H1 (cell line): Measurements from ENCODE around the gene BARHL1. TPM values are rescaled to one million over a fixed set of nuclear protein-coding genes. Genes with fewer than 3 reads are reported as not detected.

Source experiments
- CTCF ChIA-PET: fragments of 300-600 bp; sonication (Branson Sonifier 250); formaldehyde crosslinking; loops from one replicate; lab custom pipeline; 2021; ENCODE audit not compliant: partially characterized antibody; lab: Charles Lee
- POLR2A ChIA-PET: fragments of 300-600 bp; sonication (Branson Sonifier 250); formaldehyde crosslinking; loops from one replicate; lab custom pipeline; 2021; ENCODE audit warnings: inconsistent platforms; ENCODE audit not compliant: partially characterized antibody; lab: Charles Lee
- DNase-seq, 2 experiments: peaks; one replicate each; pipeline versions ENCODE4 v3.0.0 to v3.0.0-alpha.2; 2010 to 2022; ENCODE audit warnings: low spot score in 2 of 2, low read depth in 1 of 2, mixed read lengths in 1 of 2
- FAIRE-seq: peaks from 2 replicates; lab custom pipeline; 2011; peaks lifted over from hg19 to GRCh38; lab: Jason Lieb, UNC
- H2AFZ ChIP-seq: 2 replicates; pipeline ENCODE4 v1.8.1; 2012; ENCODE audit warnings: low read length, inconsistent platforms
- H2AK5ac ChIP-seq: 2 replicates; pipeline ENCODE4 v1.6.1; 2013; ENCODE audit warnings: low read depth, low read length
- H2BK120ac ChIP-seq: replicated peaks from 2 replicates; pipeline ENCODE3; 2013; ENCODE audit warnings: low read depth, low read length, inconsistent platforms
- H2BK12ac ChIP-seq: 2 replicates; pipeline ENCODE4 v1.6.1; 2013; ENCODE audit warnings: low read depth, low read length
- H2BK15ac ChIP-seq: 2 replicates; pipeline ENCODE4 v1.6.1; 2013; ENCODE audit warnings: low read length
- H2BK20ac ChIP-seq: 2 replicates; pipeline ENCODE4 v1.6.1; 2013; ENCODE audit warnings: low read length
- H2BK5ac ChIP-seq: 2 replicates; pipeline ENCODE4 v1.6.1; 2013; ENCODE audit warnings: low read depth, low read length
- H3K14ac ChIP-seq: 2 replicates; pipeline ENCODE4 v1.6.1; 2013; ENCODE audit warnings: inconsistent platforms; ENCODE audit not compliant: insufficient read length
- H3K18ac ChIP-seq: 2 replicates; pipeline ENCODE4 v1.6.1; 2013; ENCODE audit warnings: low read length; ENCODE audit errors: extremely low read depth
- H3K23ac ChIP-seq: 2 replicates; pipeline ENCODE4 v1.6.1; 2013; ENCODE audit warnings: inconsistent platforms; ENCODE audit not compliant: insufficient read length
- H3K23me2 ChIP-seq: 2 replicates; pipeline ENCODE4 v1.6.1; 2013; ENCODE audit warnings: low read depth, low read length
- H3K27ac ChIP-seq: 2 replicates; pipeline ENCODE4 v1.6.1; 2011; ENCODE audit warnings: low read depth, low read length, inconsistent platforms
- H3K27me3 ChIP-seq, 4 experiments: replicated peaks in 1 of 4; 1 replicate in 1 of 4; 2 replicates in 3 of 4; pipeline versions ENCODE4 v1.6.1 to v1.8.1; 2011 to 2013; ENCODE audit warnings: low read length in 3 of 4, mild to moderate bottlenecking in 3 of 4, inconsistent platforms in 2 of 4, mixed read lengths in 2 of 4, moderate library complexity in 1 of 4; ENCODE audit not compliant: control insufficient read depth in 3 of 4, insufficient read depth in 3 of 4; ENCODE audit errors: extremely low read depth in 1 of 4
- H3K36me3 ChIP-seq, 4 experiments: 2 replicates each; pipeline versions ENCODE4 v1.6.1 to v1.8.1; 2011 to 2013; ENCODE audit warnings: mild to moderate bottlenecking in 4 of 4, low read length in 3 of 4, moderate library complexity in 2 of 4, control low read depth in 1 of 4, inconsistent platforms in 1 of 4; ENCODE audit not compliant: insufficient read depth in 4 of 4, control insufficient read depth in 2 of 4
- H3K4ac ChIP-seq: replicated peaks from 2 replicates; pipeline ENCODE3; 2013; ENCODE audit warnings: low read length, low read depth, mixed read lengths, inconsistent platforms; ENCODE audit not compliant: insufficient read length
- H3K4me1 ChIP-seq, 4 experiments: replicated peaks in 1 of 4; 1 replicate in 1 of 4; 2 replicates in 3 of 4; pipeline versions ENCODE4 v1.6.1 to v1.8.1; 2011 to 2013; ENCODE audit warnings: low read length in 3 of 4, inconsistent platforms in 2 of 4, mixed read lengths in 1 of 4; ENCODE audit not compliant: insufficient read depth in 4 of 4, control insufficient read depth in 3 of 4
- H3K4me2 ChIP-seq, 2 experiments: 2 replicates each; pipeline versions ENCODE4 v1.6.1 to v1.8.1; 2011 to 2013; ENCODE audit warnings: low read depth in 2 of 2, low read length in 2 of 2, control low read depth in 1 of 2, inconsistent platforms in 1 of 2, mild to moderate bottlenecking in 1 of 2; ENCODE audit not compliant: insufficient read depth in 1 of 2
- H3K4me3 ChIP-seq, 4 experiments: fragments of 200-600, 300-600 bp in 1 of 4; sonication (generic), shearing (Covaris generic), sonication (Bioruptor Twin) in 1 of 4; 2 replicates each; pipeline versions ENCODE4 v1.5.1 to v1.8.1; 2011 to 2016; ENCODE audit warnings: low read length in 4 of 4, low read depth in 3 of 4, control low read depth in 2 of 4, inconsistent platforms in 2 of 4, mild to moderate bottlenecking in 2 of 4, mixed read lengths in 1 of 4, moderate library complexity in 1 of 4; ENCODE audit not compliant: insufficient read depth in 2 of 4; ENCODE audit errors: extremely low read depth in 1 of 4
- H3K56ac ChIP-seq: replicated peaks from 2 replicates; pipeline ENCODE3; 2013; ENCODE audit warnings: low read depth, mild to moderate bottlenecking, mixed read lengths, low read length, inconsistent platforms; ENCODE audit not compliant: insufficient read length
- H3K79me1 ChIP-seq: 2 replicates; pipeline ENCODE4 v1.6.1; 2013; ENCODE audit warnings: low read depth, low read length, control low read depth
- H3K79me2 ChIP-seq, 2 experiments: 2 replicates each; pipeline versions ENCODE4 v1.6.1 to v1.8.1; 2012 to 2013; ENCODE audit warnings: low read length in 2 of 2, mild to moderate bottlenecking in 2 of 2, inconsistent platforms in 1 of 2; ENCODE audit not compliant: insufficient read depth in 2 of 2, control insufficient read depth in 1 of 2
- H3K9ac ChIP-seq, 4 experiments: replicated peaks in 1 of 4; 1 replicate in 1 of 4; 2 replicates in 3 of 4; pipeline versions ENCODE4 v1.6.1 to v1.8.1; 2011 to 2013; ENCODE audit warnings: low read depth in 3 of 4, low read length in 3 of 4, control low read depth in 2 of 4, mild to moderate bottlenecking in 2 of 4, moderate library complexity in 2 of 4, inconsistent platforms in 1 of 4; ENCODE audit errors: extremely low read depth in 1 of 4
- H3K9me3 ChIP-seq, 2 experiments: 2 replicates each; pipeline versions ENCODE4 v1.6.1 to v1.8.1; 2012 to 2013; ENCODE audit warnings: mild to moderate bottlenecking in 2 of 2, moderate library complexity in 2 of 2, control low read depth in 1 of 2, inconsistent platforms in 1 of 2, low read depth in 1 of 2, low read length in 1 of 2, mixed read lengths in 1 of 2; ENCODE audit not compliant: insufficient read depth in 2 of 2
- H4K20me1 ChIP-seq, 2 experiments: replicated peaks in 1 of 2; 2 replicates each; pipeline versions ENCODE3 to v1.8.1; 2011 to 2013; ENCODE audit warnings: inconsistent platforms in 2 of 2, low read length in 2 of 2, mild to moderate bottlenecking in 1 of 2; ENCODE audit not compliant: insufficient read depth in 2 of 2, control insufficient read depth in 1 of 2
- H4K5ac ChIP-seq: 2 replicates; pipeline ENCODE4 v1.6.1; 2013; ENCODE audit warnings: low read length, low read depth, mixed read lengths, inconsistent platforms; ENCODE audit not compliant: insufficient read length
- H4K8ac ChIP-seq: 2 replicates; pipeline ENCODE4 v1.8.0; 2013; ENCODE audit warnings: mild to moderate bottlenecking, moderate library complexity, low read length, inconsistent platforms; ENCODE audit not compliant: insufficient read depth; ENCODE audit errors: extremely low read depth
- H4K91ac ChIP-seq: replicated peaks from 2 replicates; pipeline ENCODE3; 2013; ENCODE audit warnings: low read length, mixed read lengths, inconsistent platforms; ENCODE audit not compliant: insufficient read length
- ATF3 ChIP-seq: IDR thresholded peaks from 2 replicates; pipeline ENCODE4 v1.6.1; 2011; ENCODE audit warnings: low read depth, mild to moderate bottlenecking, low read length; ENCODE audit not compliant: insufficient read depth
- EP300 ChIP-seq, 2 experiments: IDR thresholded peaks; 1 replicate in 1 of 2; 2 replicates in 1 of 2; pipeline ENCODE4 v1.6.1; 2011 to 2012; ENCODE audit warnings: low read depth in 2 of 2, low read length in 2 of 2, mild to moderate bottlenecking in 2 of 2, borderline replicate concordance in 1 of 2, inconsistent platforms in 1 of 2, moderate library complexity in 1 of 2
- EZH2 ChIP-seq: fragments of 200-600 bp; sonication (generic); IDR thresholded peaks from 2 replicates; pipeline ENCODE4 v1.7.1; 2012; ENCODE audit warnings: low read depth, mild to moderate bottlenecking, moderate library complexity, low read length, inconsistent platforms; ENCODE audit not compliant: severe bottlenecking
- HDAC6 ChIP-seq: IDR thresholded peaks from one replicate; pipeline ENCODE4 v1.7.1; 2012; ENCODE audit warnings: low read depth, mild to moderate bottlenecking, inconsistent platforms, low read length, moderate library complexity
- RBBP5 ChIP-seq: IDR thresholded peaks from 2 replicates; pipeline ENCODE4 v1.7.1; 2012; ENCODE audit warnings: low read depth, mild to moderate bottlenecking, inconsistent platforms, low read length, moderate library complexity, borderline replicate concordance
- SAP30 ChIP-seq: fragments of 300-600 bp; sonication (generic); IDR thresholded peaks from 2 replicates; pipeline ENCODE4 v1.7.1; 2012; ENCODE audit warnings: low read length, moderate library complexity, mild to moderate bottlenecking, inconsistent platforms; ENCODE audit not compliant: insufficient read depth, insufficient replicate concordance
- SIRT6 ChIP-seq: IDR thresholded peaks from one replicate; pipeline ENCODE4 v1.7.1; 2012; ENCODE audit warnings: low read length, inconsistent platforms
- SUZ12 ChIP-seq: fragments of 200-600 bp; sonication (generic); IDR thresholded peaks from 2 replicates; pipeline ENCODE4 v1.6.1; 2012; ENCODE audit warnings: mild to moderate bottlenecking, inconsistent platforms, low read length, moderate library complexity, mixed read lengths
- TAF7 ChIP-seq: optimal IDR thresholded peaks from 2 replicates; pipeline ENCODE3; 2011; ENCODE audit warnings: low read depth, mild to moderate bottlenecking, inconsistent platforms, low read length, moderate library complexity, borderline replicate concordance
- WGBS, 2 experiments: shearing (Covaris generic) in 1 of 2; methylation state at CpG; one replicate each; pipeline versions ENCODE4 v1.1.6 to v1.1.7; 2013 to 2015; ENCODE audit warnings: low lambda C conversion rate in 2 of 2, mixed read lengths in 2 of 2, inconsistent platforms in 1 of 2, low coverage in 1 of 2, missing lambda C conversion rate in 1 of 2; ENCODE audit not compliant: insufficient replicate concordance in 2 of 2, insufficient coverage in 1 of 2, insufficient read length in 1 of 2; ENCODE audit errors: extremely low coverage in 1 of 2, missing lambda C conversion rate in 1 of 2; 5-methylcytosine and 5-hydroxymethylcytosine counted together
- polyA plus RNA-seq, 7 experiments: library from polyadenylated mRNA; depleted of rRNA in 3 of 7; stranded (reverse) in 5 of 7; unstranded in 2 of 7; fragments of >200 nt in 5 of 7; fragments of 200-250 nt in 2 of 7; gene quantifications; 1 replicate in 5 of 7; 2 replicates in 1 of 7; 4 replicates in 1 of 7; pipeline versions ENCODE4 v1.2.1 to v1.2.3, GENCODE V29; 2011 to 2013; ENCODE audit warnings: missing spikeins in 2 of 7, mixed read lengths in 2 of 7
- total RNA-seq: library from RNA; stranded (reverse); fragmentation: NEBNext Ultra II Directional; extraction: Animal tissue kit (Norgen Biotek cat#: 25700); gene quantifications from 2 replicates; pipeline ENCODE4 v1.2.1, GENCODE V29; 2021

The BARHL1 gene
- total and polyA plus RNA-seq, 2 of the 8 experiments (the other 6 are each of a cell fraction or from before 2014, with no cell fraction given): not detected

GRCh38 chr9:132587592-132587955 lies 5.2 kb downstream of the BARHL1 start:
- FAIRE-seq (no peak), DNase-seq (no peak)
- H3K23me2 ChIP-seq: peaks cover 17% of the 10 kb centered on the region
- H3K27ac ChIP-seq: no peak overlapping the region
- H3K4me1 ChIP-seq: peaks cover 0 to 74% (median 49%) of the 10 kb centered on the region in 4 experiments; a peak in 6 of 7 replicates
- H3K14ac ChIP-seq: no peak overlapping the region
- no peak overlapping the region for H3K23ac ChIP-seq
- no peak overlapping the region for H2BK15ac ChIP-seq
- peaks cover 0 to 4% (median 0%) of the 10 kb centered on the region in 4 experiments; a peak in 1 of 8 replicates for H3K36me3 ChIP-seq
- ChIA-PET POLR2A (interaction anchor here (1.1 to 2.9 kb wide), 2 partner anchors 11 to 82 kb away, joined by 4 to 10 read pairs; partner anchors contain the start of genes DDX31 and GTF3C4), CTCF (interaction anchor here (0.7 to 1.1 kb wide), 3 partner anchors 8 to 41 kb away, joined by 3 read pairs; no protein-coding TSS in a partner anchor)
- peak overlapping the region; percentile 20; the same call in 1 of the 2 replicates for H4K8ac ChIP-seq
- H2BK12ac ChIP-seq: peak overlapping the region; percentile 98; the same call in 1 of the 2 replicates
- H2BK20ac ChIP-seq: peak overlapping the region; percentile 80; the same call in 1 of the 2 replicates
- peak overlapping the region; percentile 71; the same call in 1 of the 2 replicates for H3K18ac ChIP-seq
- H3K4ac ChIP-seq: peak overlapping the region; percentile 16
- no peaks in the 10 kb centered on the region for H3K79me2 ChIP-seq
- peak overlapping the region in 3 of 4 experiments; percentile 1 to 65 (median 14); a peak in 4 of 8 replicates for H3K4me3 ChIP-seq
- H3K79me1 ChIP-seq: no peaks in the 10 kb centered on the region
- no peak overlapping the region for H2BK5ac ChIP-seq
- peaks cover 2 to 29% of the 10 kb centered on the region in 2 experiments for H4K20me1 ChIP-seq
- H2AFZ ChIP-seq: no peak overlapping the region
- H3K27me3 ChIP-seq: peaks cover 73 to 85% (median 81%) of the 10 kb centered on the region in 4 experiments
- no peak overlapping the region for H3K56ac ChIP-seq
- no peaks in the 10 kb centered on the region for H3K9me3 ChIP-seq
- H4K91ac ChIP-seq: peak overlapping the region; percentile 38
- WGBS, 2 experiments: 18% methylated on average over 6 of the region's 6 CpGs; no CpG with 5 or more reads in 1 of the 2 experiments
- H3K4me2 ChIP-seq: peak overlapping the region; percentile 64 to 89
- H4K5ac ChIP-seq: no peak overlapping the region
- no peak overlapping the region for H2AK5ac ChIP-seq
- no peak for TF ChIP-seq SAP30
- no peak for TF ChIP-seq RBBP5
- no peak for TF ChIP-seq EP300 (IDR thresholded peaks at IDR 0.05; ENCODE audit: borderline replicate concordance in 1 of 2, low read depth in 2 of 2, low read length in 2 of 2)
- TF ChIP-seq SUZ12: peak; percentile 56; the same call in 1 of the 2 replicates
- TF ChIP-seq SIRT6: no peak
- TF ChIP-seq ATF3: no peak
- peak; percentile 82 for TF ChIP-seq EZH2
- no peak for TF ChIP-seq TAF7
- TF ChIP-seq HDAC6: no peak
- H2BK120ac ChIP-seq: peak overlapping the region; percentile 19
- H3K9ac ChIP-seq: no peak overlapping the region
